T-cell (primary cell): ENCODE measurements around the gene TMEM270. TPM values are rescaled to one million over a fixed set of nuclear protein-coding genes. Genes with fewer than 3 reads are reported as not detected.

Source experiments
- ATAC-seq, 4 experiments: fragments of 200-7000 bp in 3 of 4; fragments of 150-1000 bp in 1 of 4; cut with Tn5 transposase; replicated peaks in 1 of 4; 1 replicate in 3 of 4; 2 replicates in 1 of 4; pipeline ENCODE4 v1.10.0; 2021; ENCODE audit warnings: moderate library complexity in 3 of 4, mild to moderate bottlenecking in 2 of 4, moderate number of reproducible peaks in 1 of 4
- CTCF ChIA-PET, 2 donors: fragments of 300-600 bp; sonication (Branson Sonifier 250); formaldehyde crosslinking; loops; one replicate each; lab custom pipeline; 2022; ENCODE audit warnings: antibody characterized with exemption in 2 of 2; lab: Charles Lee
- POLR2A ChIA-PET, 2 donors: fragments of 300-600 bp; sonication (Branson Sonifier 250); formaldehyde crosslinking; loops; one replicate each; lab custom pipeline; 2022; ENCODE audit warnings: antibody characterized with exemption in 2 of 2; lab: Charles Lee
- DNase-seq, 35 experiments: peaks; one replicate each; pipeline versions ENCODE4 v3.0.0 to v3.0.0-alpha.2; 2013 to 2023
- H3K27ac ChIP-seq: one replicate; pipeline ENCODE4 v1.5.1; 2013; ENCODE audit warnings: low read length
- H3K27me3 ChIP-seq, 2 experiments: replicated peaks in 1 of 2; 1 replicate in 1 of 2; 2 replicates in 1 of 2; pipeline versions ENCODE4 v1.6.1 to v1.7.0; 2013; ENCODE audit warnings: low read length in 1 of 2, mixed read lengths in 1 of 2; ENCODE audit not compliant: control insufficient read depth in 2 of 2, insufficient read depth in 2 of 2; ENCODE audit errors: extremely low read depth in 1 of 2
- H3K36me3 ChIP-seq, 2 donors: 1 replicate in 1 of 2; 2 replicates in 1 of 2; pipeline versions ENCODE4 v1.6.1 to v1.7.0; 2013; ENCODE audit warnings: low read length in 1 of 2; ENCODE audit not compliant: control insufficient read depth in 2 of 2, insufficient read depth in 1 of 2; ENCODE audit errors: extremely low read depth in 1 of 2
- H3K4me1 ChIP-seq, 2 experiments: 1 replicate in 1 of 2; 2 replicates in 1 of 2; pipeline versions ENCODE4 v1.6.1 to v1.7.0; 2013; ENCODE audit warnings: low read length in 2 of 2, mixed read lengths in 1 of 2; ENCODE audit not compliant: insufficient read depth in 2 of 2, control insufficient read depth in 1 of 2; ENCODE audit errors: extremely low read depth in 1 of 2
- H3K4me3 ChIP-seq, 2 donors: 1 replicate in 1 of 2; 2 replicates in 1 of 2; pipeline versions ENCODE4 v1.5.1 to v1.7.0; 2013; ENCODE audit warnings: mild to moderate bottlenecking in 2 of 2, low read length in 1 of 2, moderate library complexity in 1 of 2; ENCODE audit not compliant: control insufficient read depth in 1 of 2; ENCODE audit errors: extremely low read depth in 1 of 2
- H3K9me3 ChIP-seq: 2 replicates; pipeline ENCODE4 v1.7.0; 2013
- H3K27ac Mint-ChIP-seq, 2 donors: one replicate each; pipeline ENCODE4 v1.8.0; 2020 to 2021; ENCODE audit warnings: mild to moderate bottlenecking in 2 of 2, mixed read lengths in 2 of 2
- H3K27me3 Mint-ChIP-seq, 2 donors: one replicate each; pipeline ENCODE4 v1.8.0; 2021 to 2022; ENCODE audit warnings: mixed read lengths in 2 of 2
- H3K36me3 Mint-ChIP-seq: one replicate; pipeline ENCODE4 v1.8.0; 2021; ENCODE audit warnings: mixed read lengths
- H3K4me1 Mint-ChIP-seq, 3 donors: one replicate each; pipeline ENCODE4 v1.8.0; 2020 to 2022; ENCODE audit warnings: mixed read lengths in 3 of 3, mild to moderate bottlenecking in 1 of 3
- H3K4me3 Mint-ChIP-seq, 3 donors: one replicate each; pipeline ENCODE4 v1.8.0; 2020 to 2022; ENCODE audit warnings: mild to moderate bottlenecking in 3 of 3, mixed read lengths in 3 of 3, moderate library complexity in 3 of 3
- H3K9me3 Mint-ChIP-seq, 3 donors: one replicate each; pipeline ENCODE4 v1.8.0; 2020 to 2022; ENCODE audit warnings: mixed read lengths in 3 of 3
- WGBS: methylation state at CpG from one replicate; pipeline ENCODE4 v1.1.5; 2013; ENCODE audit warnings: missing lambda C conversion rate; ENCODE audit not compliant: insufficient coverage; 5-methylcytosine and 5-hydroxymethylcytosine counted together
- total RNA-seq, 35 experiments: library from RNA in 6 of 35; stranded (reverse) in 6 of 35; fragments of 120-200 nt in 1 of 35; gene quantifications; one replicate each; pipeline versions ENCODE4 v1.2.1 to v1.2.4 and lab custom pipeline; 2013 to 2026

The TMEM270 gene
- total RNA-seq, 5 donors from 2014 or later (not counting 1 experiment from before 2014, with no cell fraction given): not detected

- POLR2A ChIA-PET: no interaction called here
These were observed 12.8 kb upstream of the TMEM270 start for GRCh38 chr7:73847941-73848723.

GRCh38 chr7:73850781-73851207 lies 10.2 kb upstream of the TMEM270 start:
- H3K27me3 ChIP-seq: peaks cover 2 to 30% of the 10 kb centered on the region in 2 experiments
- peaks cover 0 to 5% of the 10 kb centered on the region in 2 experiments for H3K4me1 ChIP-seq
- DNase-seq (no peak), ATAC-seq (peak in 1 of 4 experiments; percentile 28)
- no peaks in the 10 kb centered on the region for H3K9me3 ChIP-seq
- H3K27ac Mint-ChIP-seq: peak overlapping the region in 1 of 2 donors; percentile 77
- peaks cover 0 to 20% (median 14%) of the 10 kb centered on the region in 3 donors for H3K4me1 Mint-ChIP-seq
- no peak overlapping the region for H3K4me3 Mint-ChIP-seq
- peaks cover 7 to 8% of the 10 kb centered on the region in 2 donors for H3K27me3 Mint-ChIP-seq
- 100% methylated on average over 1 of the region's 4 CpGs for WGBS
- H3K9me3 Mint-ChIP-seq: no peaks in the 10 kb centered on the region
- POLR2A ChIA-PET: interaction anchor here in 1 of 2 donors (0.6 kb wide), 1 partner anchor 220 kb away, joined by 7 read pairs; no protein-coding TSS in a partner anchor
- CTCF ChIA-PET: interaction anchor here in 1 of 2 donors (0.7 kb wide), 1 partner anchor 687 kb away, joined by 6 read pairs; no protein-coding TSS in a partner anchor
- H3K4me3 ChIP-seq: no peak overlapping the region
- no peaks in the 10 kb centered on the region for H3K36me3 ChIP-seq
- no peaks in the 10 kb centered on the region for H3K36me3 Mint-ChIP-seq
- H3K27ac ChIP-seq: no peak overlapping the region

More at GRCh38 chr7:73847941-73848723, 12.8 kb upstream of the TMEM270 start:
- Histone ChIP-seq H3K4me1 (peaks cover 0 to 7% of the 10 kb centered on the region in 2 experiments), H3K9me3 (no peaks in the 10 kb centered on the region), H3K27me3 (peaks cover 0 to 12% of the 10 kb centered on the region in 2 experiments), H3K36me3 (no peaks in the 10 kb centered on the region), H3K27ac (no peak overlapping the region), H3K4me3 (no peak overlapping the region)
- Mint-ChIP-seq H3K4me1 (peaks cover 7 to 26% (median 16%) of the 10 kb centered on the region in 3 donors), H3K9me3 (no peaks in the 10 kb centered on the region), H3K27me3 (peaks cover 0 to 4% of the 10 kb centered on the region in 2 donors), H3K27ac (no peak overlapping the region), H3K36me3 (no peaks in the 10 kb centered on the region), H3K4me3 (no peak overlapping the region)
- no peak for DNase-seq
- WGBS: 43% methylated on average over 1 of the region's 10 CpGs
- no peak for ATAC-seq
- CTCF ChIA-PET: interaction anchor here in 1 of 2 donors (0.6 kb wide), 1 partner anchor 16 kb away, joined by 3 read pairs; no protein-coding TSS in a partner anchor

DNA sequence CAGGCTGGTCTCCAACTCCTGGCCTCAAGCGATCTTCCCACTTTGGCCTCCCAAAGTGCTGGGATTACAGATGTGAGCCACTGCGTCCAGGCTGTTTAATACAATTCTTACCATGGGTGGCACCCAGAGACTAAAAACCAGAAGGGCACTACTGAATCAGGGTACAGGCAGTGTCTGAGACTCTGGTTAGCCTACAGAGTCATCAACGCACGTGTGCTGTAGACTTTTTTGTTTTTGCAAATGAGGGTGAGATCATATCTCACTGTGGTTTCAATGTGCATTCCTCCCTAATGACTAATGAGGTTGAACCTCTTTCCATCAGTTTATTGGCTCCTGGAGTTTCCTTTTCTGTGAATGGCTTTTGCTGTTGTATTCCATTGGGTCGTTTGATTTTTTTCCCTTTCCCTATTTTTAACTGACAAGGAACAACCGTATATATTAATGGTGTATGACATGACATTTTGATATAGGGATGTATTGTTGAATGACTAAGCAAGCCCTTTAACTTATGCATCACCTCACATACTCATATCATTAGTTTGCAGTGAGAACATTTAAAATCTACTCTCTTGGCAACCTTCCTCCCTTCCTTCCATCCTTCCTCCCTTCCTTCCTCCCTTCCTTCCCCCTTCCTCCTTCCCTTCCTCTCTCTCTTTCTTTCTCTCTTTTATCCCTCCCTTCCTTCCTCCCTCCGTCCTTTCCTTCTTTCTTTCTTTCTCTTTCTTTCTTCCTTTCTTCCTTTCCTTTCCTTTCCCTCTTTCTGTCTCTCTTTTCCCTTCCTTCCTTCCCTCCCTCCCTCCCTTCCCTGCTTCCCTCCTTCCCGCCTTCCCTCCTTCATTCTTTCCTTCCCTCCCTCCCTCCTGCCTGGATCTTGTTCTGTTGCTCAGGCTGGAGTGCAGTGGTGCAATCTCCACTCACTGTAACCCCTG lies 9.3 kb upstream of the TMEM270 start:
- Histone ChIP-seq H3K27me3 (peaks cover 3 to 37% of the 10 kb centered on the region in 2 experiments), H3K9me3 (no peaks in the 10 kb centered on the region), H3K4me1 (peaks cover 0 to 9% of the 10 kb centered on the region in 2 experiments), H3K36me3 (no peaks in the 10 kb centered on the region), H3K27ac (no peak overlapping the region), H3K4me3 (no peak overlapping the region)
- Mint-ChIP-seq H3K27me3 (peaks cover 8 to 9% of the 10 kb centered on the region in 2 donors), H3K4me1 (peaks cover 0 to 20% (median 14%) of the 10 kb centered on the region in 3 donors), H3K9me3 (no peaks in the 10 kb centered on the region), H3K4me3 (no peak overlapping the region), H3K36me3 (no peaks in the 10 kb centered on the region), H3K27ac (peak overlapping the region; percentile 77 to 78)
- ATAC-seq (peak; percentile 58 to 81 (median 79)), DNase-seq (peak in 1 of 35 experiments; percentile 33)
- CTCF ChIA-PET: no interaction called here
- POLR2A ChIA-PET: interaction anchor here in 1 of 2 donors (0.6 kb wide), 1 partner anchor 221 kb away, joined by 7 read pairs; no protein-coding TSS in a partner anchor
- WGBS: 84% methylated on average over 4 of the region's 8 CpGs

GRCh38 chr7:73852500-73852899 lies 8.5 kb upstream of the TMEM270 start:
- DNase-seq: no peak
- Mint-ChIP-seq H3K4me3 (no peak overlapping the region), H3K27me3 (peaks cover 8 to 9% of the 10 kb centered on the region in 2 donors), H3K4me1 (peaks cover 0 to 20% (median 14%) of the 10 kb centered on the region in 3 donors), H3K27ac (no peak overlapping the region), H3K36me3 (no peaks in the 10 kb centered on the region), H3K9me3 (no peaks in the 10 kb centered on the region)
- Histone ChIP-seq H3K4me1 (peaks cover 0 to 9% of the 10 kb centered on the region in 2 experiments), H3K36me3 (no peaks in the 10 kb centered on the region), H3K9me3 (no peaks in the 10 kb centered on the region), H3K27me3 (peaks cover 4 to 42% of the 10 kb centered on the region in 2 experiments), H3K4me3 (no peak overlapping the region), H3K27ac (no peak overlapping the region)
- WGBS: no CpG with 5 or more reads among the region's 5 CpGs
- ATAC-seq: no peak
- ChIA-PET POLR2A (no interaction called here), CTCF (interaction anchor here in 1 of 2 donors (0.5 kb wide), 1 partner anchor 585 kb away, joined by 3 read pairs; no protein-coding TSS in a partner anchor)

DNA sequence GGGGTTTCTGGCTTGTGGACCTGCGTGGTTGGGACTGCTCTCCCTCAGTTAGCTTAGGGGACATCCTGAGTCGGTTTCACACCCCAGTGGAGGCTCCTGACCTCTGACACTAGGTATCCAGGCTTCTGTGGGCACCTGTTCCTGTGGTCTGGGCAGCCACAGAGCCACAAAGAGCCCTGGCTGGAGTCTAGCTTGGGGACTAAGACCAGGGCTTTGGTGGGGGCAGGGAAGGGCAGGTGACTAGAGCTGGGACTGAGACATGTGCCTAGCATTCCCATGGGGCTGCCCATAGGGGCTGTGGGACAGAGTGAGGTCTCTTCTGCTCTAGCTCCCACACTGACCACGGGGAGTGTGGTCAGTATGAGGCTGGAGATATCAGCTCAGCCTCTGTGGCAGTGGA lies 4.0 kb upstream of the TMEM270 start:
- DNase-seq (no peak), ATAC-seq (no peak)
- Mint-ChIP-seq H3K9me3 (no peaks in the 10 kb centered on the region), H3K27me3 (peaks cover 10 to 17% of the 10 kb centered on the region in 2 donors), H3K4me1 (peaks cover 0 to 8% (median 6%) of the 10 kb centered on the region in 3 donors), H3K27ac (no peak overlapping the region), H3K4me3 (no peak overlapping the region), H3K36me3 (no peaks in the 10 kb centered on the region)
- ChIA-PET POLR2A (no interaction called here), CTCF (interaction anchor here in 1 of 2 donors (0.6 to 0.9 kb wide), 3 partner anchors 14 to 136 kb away, joined by 6 to 18 read pairs (median 9); no protein-coding TSS in a partner anchor)
- Histone ChIP-seq H3K4me3 (no peak overlapping the region), H3K27ac (no peak overlapping the region), H3K36me3 (no peaks in the 10 kb centered on the region), H3K9me3 (no peaks in the 10 kb centered on the region), H3K27me3 (peaks cover 4 to 47% of the 10 kb centered on the region in 2 experiments), H3K4me1 (peaks cover 0 to 9% of the 10 kb centered on the region in 2 experiments)
- 39% methylated on average over 2 of the region's 3 CpGs for WGBS
